HG03159 (cell line): ENCODE data around the gene TIMD4.

Experiments used
- ATAC-seq: cut with Tn5 transposase; IDR thresholded peaks from one replicate; pipeline ENCODE4 v1.9.1; 2021; ENCODE audit warnings: mild to moderate bottlenecking, moderate library complexity; ENCODE audit not compliant: unreplicated experiment

The TIMD4 gene

DNA sequence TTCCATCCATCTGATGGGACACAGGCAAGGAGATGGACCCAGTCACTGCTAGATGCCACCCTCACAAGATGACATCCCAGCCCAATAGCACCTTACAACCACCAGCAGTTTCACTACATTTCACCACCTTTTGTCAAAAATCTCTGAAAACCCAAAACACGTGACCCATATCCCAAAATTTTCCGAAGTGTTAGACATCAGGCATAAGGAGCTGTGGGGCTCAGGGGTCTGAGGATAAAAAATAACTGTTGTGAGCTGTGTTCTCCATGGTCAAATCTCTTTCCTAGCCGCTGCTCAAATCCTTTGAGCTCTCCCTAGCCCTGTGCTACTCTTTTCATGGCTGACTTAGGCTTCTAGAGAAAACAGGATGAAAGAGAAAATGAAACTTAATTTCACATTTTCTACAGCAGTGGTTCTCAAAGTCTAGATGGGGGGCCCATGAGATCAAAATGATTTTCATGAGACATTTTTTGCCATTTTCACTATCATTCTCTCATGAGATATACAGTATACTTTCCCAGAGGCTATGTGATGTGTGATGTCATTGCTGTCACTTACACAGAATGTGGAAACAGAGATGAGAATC is 40.7 kb downstream of the TIMD4 start:
- peak; percentile 39 for ATAC-seq

DNA sequence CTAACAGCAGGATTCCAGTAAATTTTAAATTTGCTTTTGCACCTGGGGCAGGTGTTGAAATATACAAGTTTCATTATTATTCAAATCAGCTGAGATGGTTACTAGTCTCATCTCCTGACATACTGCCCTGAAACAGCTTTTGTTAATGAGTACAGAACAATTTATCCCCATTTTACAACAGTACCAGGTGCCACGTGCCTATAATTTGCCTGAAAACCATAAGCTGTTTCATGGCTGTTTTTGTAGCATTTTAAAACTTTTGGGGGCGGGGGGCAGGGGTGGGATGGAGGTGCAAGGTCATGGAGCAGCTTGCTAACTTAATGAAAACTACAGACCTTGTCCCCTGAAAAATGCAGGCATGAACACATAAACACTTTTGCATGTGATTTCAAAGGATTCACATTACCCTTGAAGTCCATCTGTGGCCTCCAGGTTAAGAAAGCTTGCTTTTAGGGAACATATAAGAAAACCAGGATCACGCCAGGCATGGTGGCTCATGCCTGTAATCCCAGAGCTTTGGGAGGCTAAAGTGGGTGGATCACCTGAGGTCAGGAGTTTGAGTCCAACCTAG is 42.1 kb downstream of the TIMD4 start:
- peak; percentile 55 for ATAC-seq

DNA sequence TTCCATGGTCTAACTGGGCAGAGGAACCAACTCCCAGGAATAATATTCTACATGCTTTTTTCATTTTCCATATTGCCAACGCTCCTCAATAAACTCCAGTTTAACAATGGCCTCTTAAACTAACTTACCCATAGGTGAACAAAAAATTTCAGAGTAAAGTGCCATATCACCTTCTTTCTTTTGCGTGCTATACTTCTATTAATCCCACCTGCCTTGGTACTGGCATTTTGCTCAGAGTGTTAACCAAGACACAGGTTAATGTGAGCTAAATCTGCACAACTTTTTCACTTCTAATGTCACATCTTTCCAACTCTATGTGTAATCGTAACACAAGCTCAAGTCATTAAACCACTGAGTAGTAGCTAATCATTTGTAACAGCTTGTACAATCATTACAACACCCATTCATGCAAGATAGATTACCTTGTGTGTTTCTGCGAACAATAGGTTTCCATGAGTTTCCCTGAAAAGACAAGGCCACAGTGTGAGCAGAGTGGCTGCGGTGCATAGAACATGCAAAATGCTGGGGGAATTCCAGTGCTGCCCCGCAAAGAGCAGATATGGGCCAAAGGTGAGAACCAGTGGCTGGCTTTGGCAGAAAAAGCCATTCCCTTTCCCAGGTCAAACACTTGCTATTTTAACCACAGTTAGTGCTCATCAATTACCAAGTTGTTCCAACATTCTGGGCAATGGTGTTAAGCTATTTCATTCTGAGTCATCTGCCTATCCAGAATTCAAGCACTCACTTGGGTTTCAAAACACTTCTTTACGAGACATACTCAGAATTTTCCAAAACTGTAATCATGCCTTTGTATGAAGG is 42.8 kb downstream of the TIMD4 start:
- ATAC-seq: peak; percentile 57

DNA sequence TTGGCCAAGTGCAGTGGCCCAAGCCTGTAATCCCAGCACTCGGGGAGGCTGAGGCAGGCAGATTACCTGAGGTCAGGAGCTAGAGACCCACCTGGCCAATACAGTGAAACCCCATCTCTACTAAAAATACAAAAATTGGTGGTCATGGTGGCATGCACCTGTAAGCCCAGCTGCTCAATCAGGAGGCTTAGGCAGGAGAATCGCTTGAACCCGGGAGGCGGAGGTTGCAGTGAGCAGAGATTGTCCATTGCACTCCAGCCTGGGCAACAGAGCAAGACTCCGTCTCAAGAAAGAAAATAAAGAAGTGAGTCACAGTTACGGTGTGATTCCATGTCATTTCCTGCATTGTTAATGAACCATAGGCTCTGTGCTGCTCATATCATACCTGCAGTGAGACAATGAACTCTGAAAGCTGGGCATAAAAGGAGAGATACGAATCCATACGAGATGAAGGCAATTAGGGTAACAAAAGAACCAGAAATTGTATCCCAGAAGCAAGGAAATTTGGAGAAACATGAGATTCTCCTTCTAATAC is 44.6 kb downstream of the TIMD4 start:
- ATAC-seq: no peak

DNA sequence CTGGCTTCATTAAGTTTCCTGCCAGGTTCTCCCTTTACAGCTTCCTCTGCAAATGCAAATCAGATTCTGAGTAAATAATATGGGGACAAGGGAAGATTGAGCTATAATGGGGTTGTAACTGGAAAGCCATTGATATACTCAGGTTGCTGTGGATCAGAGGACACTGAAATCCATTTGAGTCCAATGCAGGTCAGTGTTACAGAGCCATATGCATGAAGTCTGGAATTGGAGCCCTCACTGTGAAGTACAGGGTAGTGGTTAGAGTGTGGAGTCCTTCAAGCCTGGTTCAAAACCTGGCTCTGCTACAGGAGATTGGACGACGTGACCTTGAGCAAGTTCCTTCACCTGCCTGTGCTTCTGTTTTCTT is 48.7 kb downstream of the TIMD4 start:
- ATAC-seq: peak; percentile 3

DNA sequence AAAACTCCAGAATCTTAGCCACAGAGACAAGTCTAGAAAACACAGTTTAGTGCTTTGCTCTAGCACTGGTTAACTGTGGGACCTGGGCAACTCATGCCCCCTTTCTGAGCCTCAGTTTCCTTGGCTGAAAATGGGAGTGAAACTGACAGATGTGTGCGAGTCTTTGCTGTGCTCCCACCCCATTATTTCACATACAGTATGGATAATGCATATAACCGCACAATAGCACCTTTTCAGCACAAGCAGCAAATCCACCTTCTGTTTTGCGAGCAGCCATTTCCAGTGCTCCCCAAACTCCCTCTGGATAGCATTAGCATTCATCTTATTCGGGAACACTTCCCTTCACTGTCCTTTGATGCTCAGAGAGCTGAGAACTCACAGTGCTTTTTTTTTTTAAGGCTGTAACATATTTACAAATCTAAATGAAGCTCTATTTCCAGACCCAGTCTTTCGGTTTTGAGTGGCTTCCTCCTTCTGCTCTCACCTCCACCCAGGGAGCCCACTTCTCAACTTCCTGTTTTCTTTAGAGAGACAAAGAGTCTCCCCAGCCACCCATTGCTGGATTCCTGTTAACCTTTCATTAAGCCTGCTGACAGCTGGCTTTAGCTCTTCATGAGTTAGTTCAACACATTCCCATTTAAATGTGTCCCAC is 49.2 kb downstream of the TIMD4 start:
- peak; percentile 95 for ATAC-seq

DNA sequence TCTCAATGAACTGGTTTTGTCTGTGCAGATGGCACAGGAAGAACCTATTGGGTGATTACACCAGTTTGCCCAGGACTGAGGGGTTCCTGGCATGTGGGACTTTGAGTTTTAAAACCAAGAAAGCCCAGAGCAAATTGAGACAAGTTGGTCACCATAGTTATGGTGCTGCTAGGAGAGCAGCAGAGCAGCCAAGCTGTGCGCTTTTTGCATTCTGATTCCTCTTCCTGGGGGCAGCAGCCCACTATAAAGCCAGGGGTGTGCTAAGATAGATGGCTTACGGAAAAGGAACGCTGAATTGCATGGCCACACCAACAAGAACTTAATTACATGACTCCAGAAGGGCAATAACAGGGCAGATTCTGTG is 49.7 kb downstream of the TIMD4 start:
- ATAC-seq: peak; percentile 1

DNA sequence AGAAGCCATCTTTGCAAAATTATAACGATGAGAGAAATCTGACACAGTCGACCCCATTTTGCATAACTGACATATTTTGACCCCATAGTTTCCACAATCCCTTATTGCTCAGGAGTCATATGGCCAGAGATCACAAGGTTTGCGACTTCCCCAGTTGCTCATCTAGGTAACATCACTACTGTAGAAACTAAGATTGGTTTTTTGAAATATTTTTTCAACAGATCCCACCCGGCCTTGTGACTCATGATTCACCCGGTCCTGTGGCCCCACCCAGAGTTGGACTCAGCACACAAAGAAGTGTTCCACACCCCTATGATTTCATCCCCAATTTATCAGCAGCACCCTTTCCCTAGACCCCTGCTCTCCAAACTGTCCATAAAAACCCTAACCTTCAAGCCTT is 50.2 kb downstream of the TIMD4 start:
- no peak for ATAC-seq

DNA sequence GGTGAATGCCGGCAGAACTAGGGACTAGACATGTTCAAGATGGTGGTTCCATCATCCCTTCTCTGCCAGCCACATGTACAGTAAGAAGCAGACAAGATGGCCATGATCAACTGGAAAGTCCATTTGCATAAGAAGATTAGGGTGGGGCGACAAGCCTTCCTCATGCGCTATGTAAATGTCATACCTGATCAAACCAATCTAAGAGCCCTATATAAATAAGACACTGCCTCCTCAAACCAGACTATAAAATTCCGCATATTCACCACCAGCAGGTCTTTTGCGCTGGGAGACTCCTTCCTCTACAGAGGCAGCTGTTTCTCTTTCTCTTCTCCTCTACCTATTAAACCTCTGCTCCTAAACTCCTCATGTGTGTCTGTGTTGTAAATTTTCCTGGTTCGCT is 53.8 kb downstream of the TIMD4 start:
- no peak for ATAC-seq

DNA sequence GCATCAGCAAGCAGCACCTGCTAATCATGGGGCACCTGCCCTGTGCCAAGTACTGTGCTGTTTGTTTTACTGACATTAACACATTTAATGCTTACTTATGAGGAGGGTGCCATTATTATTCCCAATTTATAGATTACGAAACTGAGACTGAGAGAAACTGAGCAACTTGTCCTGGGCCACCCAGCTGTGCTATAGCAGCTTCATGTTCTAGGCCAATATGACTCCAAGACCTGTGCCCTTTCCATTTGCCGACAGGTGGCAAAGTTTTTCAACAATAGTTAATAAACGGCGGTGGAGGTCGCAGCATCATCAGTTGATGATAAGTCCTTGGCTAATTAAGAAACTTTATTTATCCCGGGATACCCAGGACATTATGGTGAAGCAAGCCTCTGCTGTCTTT is 55.4 kb downstream of the TIMD4 start:
- no peak for ATAC-seq

DNA sequence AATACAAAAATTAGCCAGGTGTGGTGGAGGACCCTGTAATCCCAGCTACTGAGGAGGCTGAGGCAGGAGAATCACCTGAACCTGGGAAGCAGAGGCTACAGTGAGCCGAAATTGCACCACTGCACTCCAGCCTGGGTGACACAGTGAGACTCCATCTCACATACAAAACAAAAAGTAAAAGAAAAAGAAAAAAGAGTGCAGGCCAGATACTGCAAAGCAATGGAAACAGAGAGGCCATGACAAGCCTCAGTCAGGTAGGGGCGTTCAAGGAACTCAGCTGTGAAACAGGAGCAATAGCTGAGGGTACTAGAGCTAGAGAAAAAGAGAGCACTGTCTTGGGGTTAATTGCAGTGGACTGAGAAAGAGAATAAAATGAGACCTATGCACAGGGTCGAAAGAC is 56.2 kb downstream of the TIMD4 start:
- ATAC-seq: no peak

DNA sequence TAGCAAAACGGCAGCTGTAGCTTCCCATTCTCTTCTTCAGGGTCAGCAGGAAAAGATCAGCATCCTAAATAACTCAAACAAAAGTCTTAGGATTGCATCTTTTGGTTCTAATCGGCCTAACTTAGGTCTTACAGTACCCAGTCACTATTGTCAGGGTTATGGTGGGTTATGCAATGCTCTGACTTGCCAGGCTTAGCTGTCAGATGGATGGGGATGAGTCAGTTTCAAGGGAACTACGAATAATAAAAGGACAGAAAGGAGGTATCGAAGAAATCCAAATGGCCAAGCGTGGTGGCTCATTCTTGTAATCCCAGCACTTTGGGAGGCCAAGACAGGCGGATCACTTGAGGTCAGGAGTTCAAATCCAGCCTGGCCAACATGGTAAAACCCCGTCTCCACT is 66.5 kb downstream of the TIMD4 start:
- ATAC-seq: no peak

DNA sequence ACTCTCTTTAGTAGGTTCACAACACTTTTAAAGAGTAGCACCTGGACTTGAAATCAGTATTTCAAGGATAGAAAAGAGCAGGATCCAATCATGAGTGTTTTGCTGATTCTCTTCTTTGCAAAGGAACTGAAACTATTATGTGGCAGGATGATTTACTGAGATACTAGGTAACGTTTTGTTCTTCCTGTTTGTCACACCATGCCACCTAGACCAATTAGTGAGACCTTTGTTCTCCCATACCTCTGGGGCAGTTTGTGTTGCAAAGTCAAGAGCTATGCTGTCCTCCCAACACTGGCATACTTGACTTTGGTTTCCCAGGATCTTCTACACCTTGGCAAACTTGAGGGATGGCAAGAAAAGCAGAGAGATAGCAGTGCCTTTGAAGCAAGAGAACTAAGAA is 69.5 kb downstream of the TIMD4 start:
- ATAC-seq: peak; percentile 66

DNA sequence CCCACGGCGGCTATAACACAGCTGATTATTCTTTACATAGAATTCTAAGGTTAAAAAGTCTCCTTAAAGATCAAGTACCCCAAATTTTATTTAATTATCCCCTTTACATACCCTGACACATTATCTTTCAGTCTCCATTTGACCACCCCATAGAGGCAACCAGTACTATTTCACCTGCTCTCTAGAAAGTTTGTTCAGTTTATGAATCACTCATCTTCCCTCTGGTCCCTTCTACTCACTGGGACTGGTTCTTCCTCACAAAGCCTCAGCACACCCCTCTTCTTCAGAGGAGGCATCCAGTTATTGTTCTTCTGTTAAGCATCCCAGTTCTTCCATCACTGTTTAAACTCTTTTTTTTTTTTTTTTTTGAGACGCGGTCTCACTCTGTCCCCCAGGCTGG is 70.2 kb downstream of the TIMD4 start:
- no peak for ATAC-seq

DNA sequence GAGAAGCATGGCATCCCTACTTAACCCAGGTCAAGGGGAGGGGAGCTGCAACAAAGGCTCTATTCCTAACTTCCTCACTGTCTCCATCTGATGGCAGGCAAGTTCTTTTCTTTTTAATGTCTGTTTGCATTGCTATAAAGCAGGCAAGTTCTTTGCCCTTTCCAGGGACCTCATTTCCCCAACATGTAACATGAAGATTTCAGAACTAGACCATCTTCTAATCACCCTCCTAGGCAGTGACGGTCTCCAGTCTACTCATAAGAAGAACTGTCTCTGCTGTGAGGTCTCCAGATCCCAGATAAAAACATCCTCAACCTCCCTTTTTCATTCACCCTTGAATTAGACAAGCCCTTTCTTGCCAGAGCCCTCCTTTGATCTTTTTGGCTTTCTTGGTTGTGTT is 70.8 kb downstream of the TIMD4 start:
- ATAC-seq: no peak

DNA sequence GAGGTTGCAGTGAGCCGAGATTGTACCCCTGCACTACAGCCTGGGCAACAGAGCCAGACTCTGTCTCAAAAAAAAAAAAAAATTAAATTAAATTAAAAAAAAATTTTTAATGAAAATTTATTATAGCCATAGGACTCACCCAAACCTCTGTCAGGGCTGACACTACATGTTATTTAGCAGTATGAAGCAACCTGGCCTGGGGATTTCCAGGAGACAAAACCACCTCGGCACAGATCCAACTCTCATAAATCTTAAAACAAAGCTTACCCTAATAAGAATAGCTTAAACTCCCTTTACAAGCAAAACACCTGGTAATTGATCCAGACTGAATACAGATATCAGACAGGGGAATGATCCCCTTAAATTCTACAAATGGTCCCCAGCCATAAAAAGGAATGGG is 74.5 kb downstream of the TIMD4 start:
- ATAC-seq: no peak

DNA sequence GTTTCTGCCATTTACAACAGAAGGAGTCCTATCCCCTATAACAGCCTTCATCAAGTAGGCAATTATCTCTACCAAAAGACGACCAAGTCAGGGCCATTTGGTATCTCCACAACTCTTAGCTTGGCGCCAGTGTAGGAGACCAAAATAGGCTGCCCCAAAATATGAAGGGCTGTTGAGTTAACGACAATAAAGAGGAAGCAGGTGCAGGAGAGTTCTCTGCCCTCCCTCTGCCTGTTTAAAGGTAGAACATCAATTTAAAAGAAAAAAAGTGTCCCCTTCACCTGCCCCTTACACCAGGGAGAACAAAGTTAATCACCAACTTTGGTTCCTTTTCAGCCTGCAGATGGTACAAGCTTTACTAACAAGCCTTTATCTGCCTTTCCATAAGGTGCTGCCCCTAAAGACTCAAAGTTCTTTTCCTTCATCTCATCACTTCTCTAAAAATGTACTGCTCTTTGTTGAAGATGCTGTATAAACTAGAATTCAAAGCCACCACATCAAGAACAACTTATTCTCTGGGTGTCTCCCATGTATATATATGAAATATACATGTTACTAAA is 79.6 kb downstream of the TIMD4 start:
- ATAC-seq: no peak

DNA sequence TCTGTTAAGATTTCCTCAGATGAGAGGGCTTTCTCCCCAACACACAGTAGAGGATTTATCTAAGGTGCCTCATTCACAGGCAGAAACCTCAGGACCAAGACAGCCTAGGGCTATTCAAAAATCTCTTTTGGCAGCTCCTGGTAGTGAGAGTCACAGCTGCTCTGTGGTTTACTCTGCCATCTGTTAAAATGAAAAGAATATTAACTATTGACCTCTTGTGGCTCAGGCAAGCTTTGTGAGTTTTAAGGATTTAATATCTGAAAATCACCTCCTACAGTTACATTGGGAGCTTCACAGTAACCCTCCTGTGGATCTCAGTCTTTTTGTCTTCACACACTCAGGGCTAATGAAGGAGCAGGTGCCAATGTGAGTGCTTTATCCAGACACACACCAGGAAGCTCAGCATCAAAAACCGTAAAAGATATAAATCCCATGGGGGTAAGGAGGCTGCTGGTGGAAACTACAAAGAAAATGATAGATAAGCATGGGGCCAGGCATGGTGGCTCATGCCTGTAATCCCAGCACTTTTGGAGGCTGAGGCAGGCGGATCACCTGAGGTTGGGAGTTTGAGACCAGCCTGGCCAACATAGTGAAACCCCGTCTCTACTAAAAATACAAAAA is 83.3 kb downstream of the TIMD4 start:
- peak; percentile 96 for ATAC-seq

DNA sequence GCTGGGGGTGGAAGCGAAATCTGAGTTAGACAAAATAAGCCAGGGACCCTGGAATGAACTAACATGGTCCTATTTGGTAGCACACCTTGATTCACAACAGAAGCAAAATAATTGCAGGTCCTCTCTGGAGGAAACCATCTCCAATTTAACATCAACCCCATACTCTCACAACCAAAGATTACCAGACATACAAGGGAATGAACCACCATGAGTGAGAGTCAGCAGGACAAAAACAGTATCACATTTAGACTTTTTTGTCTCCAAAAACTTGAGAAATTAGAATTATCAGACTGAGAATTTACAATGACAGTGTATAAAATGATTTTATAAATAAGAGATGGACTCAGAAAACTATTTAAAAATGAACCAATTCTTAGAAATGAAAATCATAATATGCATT is 91.8 kb downstream of the TIMD4 start:
- no peak for ATAC-seq

DNA sequence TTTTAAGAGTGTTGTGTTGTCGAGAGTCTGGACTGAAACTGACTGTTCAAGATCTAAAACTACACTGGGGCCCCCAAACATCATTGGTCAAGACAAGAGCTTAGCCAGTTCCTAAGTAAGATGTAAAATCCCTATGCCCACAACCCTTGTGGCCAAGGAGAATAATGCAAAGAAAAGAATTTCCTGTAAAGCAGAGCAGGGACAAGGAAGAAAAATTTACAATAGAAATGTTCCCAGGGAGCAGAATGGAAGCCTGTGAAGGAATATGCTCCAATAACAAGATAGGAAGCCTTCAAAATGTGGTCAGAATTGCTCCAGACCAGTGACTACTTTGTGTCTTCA is 92.6 kb downstream of the TIMD4 start:
- no peak for ATAC-seq
